Fibroblast of the aortic adventitia (primary cell): Measurements from ENCODE around the gene DNAI7. TPM values are rescaled to one million over a fixed set of nuclear protein-coding genes. Genes with fewer than 3 reads are reported as not detected.

Source experiments
- DNase-seq: peaks from one replicate; pipeline ENCODE4 v3.0.0-alpha.2; 2010; ENCODE audit warnings: low read depth
- H3K4me3 ChIP-seq: 2 replicates; pipeline ENCODE4 v1.5.1; 2011; ENCODE audit warnings: low read depth, mild to moderate bottlenecking, control low read depth, low read length, moderate library complexity
- CTCF ChIP-seq: IDR thresholded peaks from 2 replicates; pipeline ENCODE4 v1.5.1; 2011; ENCODE audit warnings: mild to moderate bottlenecking, low read length, control low read depth, inconsistent platforms; ENCODE audit not compliant: insufficient read depth
- total RNA-seq: library from RNA; depleted of rRNA; stranded (reverse); fragments of >200 nt; gene quantifications from 2 replicates; pipeline ENCODE4 v1.2.3, GENCODE V29; 2012; ENCODE audit warnings: low replicate concordance

The DNAI7 gene
- total RNA-seq, 1 donor: 0.18 TPM

GRCh38 chr12:25113651-25114050, 81.3 kb downstream of the DNAI7 start:
- DNase-seq: no peak
- no peak for TF ChIP-seq CTCF
- H3K4me3 ChIP-seq: no peak overlapping the region

- H3K4me3 ChIP-seq: no peak overlapping the region
- no peak for TF ChIP-seq CTCF
- no peak for DNase-seq
These were observed 84.7 kb downstream of the DNAI7 start for GRCh38 chr12:25110260-25110659.

- DNase-seq: no peak
- TF ChIP-seq CTCF: no peak
- no peak overlapping the region for H3K4me3 ChIP-seq
These were observed 87.0 kb downstream of the DNAI7 start for GRCh38 chr12:25107920-25108319.

- DNase-seq: no peak
- no peak for TF ChIP-seq CTCF
- H3K4me3 ChIP-seq: no peak overlapping the region
These were observed 88.1 kb downstream of the DNAI7 start for GRCh38 chr12:25106818-25107217.

GRCh38 chr12:25102402-25102801, 92.6 kb downstream of the DNAI7 start:
- DNase-seq: no peak
- H3K4me3 ChIP-seq: no peak overlapping the region
- TF ChIP-seq CTCF: no peak

GRCh38 chr12:25101092-25101445, 93.9 kb downstream of the DNAI7 start:
- TF ChIP-seq CTCF: no peak
- H3K4me3 ChIP-seq: no peak overlapping the region
- no peak for DNase-seq
